GM23248 (cell line): ENCODE measurements around the gene IFNG.

Experiments used
- EZH2 ChIP-seq: fragments of 200-600 bp; sonication (generic); IDR thresholded peaks from 2 replicates; pipeline ENCODE4 v1.6.1; 2018; ENCODE audit warnings: antibody characterized with exemption, mild to moderate bottlenecking; ENCODE audit not compliant: insufficient read depth, poor library complexity, severe bottlenecking
- EZH2phosphoT487 ChIP-seq: fragments of 200-600 bp; sonication (generic); IDR thresholded peaks from 2 replicates; pipeline ENCODE4 v1.6.1; 2018; ENCODE audit warnings: antibody characterized with exemption, moderate library complexity, mild to moderate bottlenecking, low read depth; ENCODE audit not compliant: insufficient read depth

DNA sequence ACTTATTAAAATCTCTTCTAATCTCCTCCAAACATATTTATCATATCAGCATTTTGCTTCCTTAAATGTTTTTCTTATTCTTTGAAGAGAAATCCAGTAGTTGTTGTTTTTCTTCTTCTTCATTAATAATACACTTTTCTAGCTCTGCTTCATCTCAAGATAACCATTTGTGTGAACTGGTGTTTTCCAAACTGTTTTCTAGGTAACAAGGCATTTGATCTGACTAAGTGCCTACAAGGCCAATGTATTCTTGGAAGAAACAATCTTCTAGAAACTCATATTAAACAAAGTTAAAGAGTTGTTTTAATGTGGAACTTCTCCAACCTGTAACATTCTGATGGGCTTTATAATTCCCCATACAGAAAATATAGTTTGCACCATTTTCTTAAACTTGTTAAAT lies 30.8 kb upstream of the IFNG start:
- TF ChIP-seq EZH2 (no peak), EZH2phosphoT487 (no peak)
